KG1 (cell line): ENCODE results near the gene CECR2.

Source experiments
- DNase-seq: peaks from one replicate; lab custom pipeline; 2025; lab: John Stamatoyannopoulos, UW

CECR2 gene

DNA sequence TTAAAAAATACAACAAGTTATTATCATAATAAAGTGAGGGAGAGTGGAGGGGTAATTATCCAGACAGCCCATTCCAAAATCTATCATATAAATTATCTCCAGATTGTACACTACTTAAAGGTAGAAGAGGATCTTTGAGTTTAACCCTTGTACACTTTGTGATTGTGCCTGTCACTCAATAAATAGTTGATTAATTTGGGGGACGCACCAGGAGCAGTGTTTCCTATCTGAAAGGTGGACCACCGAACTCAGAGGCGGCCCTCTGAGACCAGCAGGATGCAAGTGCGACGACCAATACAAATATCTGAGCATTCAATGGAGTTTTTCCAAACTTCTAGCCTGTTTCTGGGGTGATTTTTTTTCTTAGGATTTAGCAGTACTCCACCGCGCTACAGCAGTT, 1.1 kb upstream of the CECR2 start:
- no peak for DNase-seq

DNA sequence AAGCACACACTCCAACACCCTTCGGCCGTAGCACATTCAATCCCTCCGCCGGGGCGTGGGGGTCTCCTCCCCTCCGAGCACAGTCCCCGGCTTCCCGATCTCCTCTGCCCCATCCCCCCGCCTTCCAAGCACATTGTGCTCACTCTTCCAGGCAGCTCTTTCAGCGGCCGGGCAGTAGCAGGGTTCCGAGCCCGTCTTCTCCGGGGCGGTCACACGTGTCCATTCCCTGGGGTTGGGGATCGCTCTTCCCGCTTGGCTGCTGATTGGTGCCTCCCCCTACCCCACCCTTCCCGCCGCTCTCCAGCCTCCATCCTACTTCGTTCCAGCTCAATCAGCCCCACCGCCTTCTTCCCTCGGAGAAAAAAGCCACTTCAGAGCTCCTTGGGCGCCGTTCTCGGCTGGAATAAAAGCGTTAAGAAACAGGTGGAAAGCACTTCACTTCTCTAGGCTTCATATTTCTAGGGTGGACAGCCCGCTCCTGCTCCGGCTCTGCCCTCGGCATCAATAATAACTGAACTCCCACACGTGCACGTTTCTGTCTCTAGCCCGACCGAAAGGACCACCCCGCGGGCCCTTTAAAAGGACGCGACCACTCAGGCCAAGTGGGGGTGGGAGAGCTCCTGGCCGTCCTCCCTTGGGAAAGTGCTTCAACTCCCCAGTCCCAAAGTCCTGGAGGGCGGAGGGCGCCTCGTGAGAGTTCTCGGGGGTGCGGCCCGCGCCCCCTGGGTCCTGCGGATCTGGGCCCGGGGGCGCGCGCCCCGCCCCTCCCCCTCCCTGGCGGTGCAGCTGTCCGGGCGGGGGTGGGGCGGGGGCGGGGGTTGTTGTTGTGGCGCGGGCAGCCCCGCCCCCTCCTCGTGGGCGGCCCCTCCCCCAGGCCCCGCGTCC, 464 bp upstream of the CECR2 start:
- DNase-seq = no peak

DNA sequence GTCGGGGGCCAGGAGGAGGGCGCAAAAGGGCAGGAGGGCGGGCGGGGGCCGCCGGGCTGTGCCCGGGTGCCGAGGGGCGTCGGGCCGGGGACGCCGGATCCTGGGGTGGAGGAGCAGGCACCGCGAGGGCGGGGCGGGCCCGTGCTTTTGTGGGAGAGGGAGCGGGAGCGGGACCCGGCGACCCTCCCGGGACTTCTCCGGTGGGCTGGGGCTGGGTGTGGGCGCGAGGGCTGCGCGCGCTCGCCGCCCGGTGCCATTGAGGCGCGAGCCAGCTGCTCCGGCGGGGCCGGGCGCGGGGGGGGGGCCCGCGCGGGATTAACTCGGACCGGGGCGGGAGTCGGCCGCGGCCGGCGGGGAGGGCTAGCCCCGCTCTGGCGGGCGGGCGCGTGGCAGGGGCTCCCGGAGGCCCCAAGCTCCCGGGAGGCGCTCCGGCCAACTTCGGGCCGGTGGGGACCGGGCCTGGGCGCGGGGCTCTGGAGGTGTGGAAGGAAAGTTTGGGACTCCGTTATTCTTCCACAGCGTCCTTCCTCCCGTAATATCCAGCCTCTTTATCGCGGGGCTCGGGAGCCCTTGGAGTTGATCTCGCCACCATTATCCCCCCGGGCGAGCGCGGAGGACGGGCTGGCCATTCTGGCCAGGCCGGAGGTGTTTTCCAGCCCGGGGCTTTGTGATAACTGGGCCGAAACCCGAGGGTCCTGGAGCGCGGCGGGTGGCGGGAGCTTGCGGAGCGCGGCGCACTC, 936 bp downstream of the CECR2 start:
- DNase-seq = no peak

- DNase-seq = no peak
These were observed 1.6 kb downstream of the CECR2 start for GRCh38 chr22:17370766-17371432.

DNA sequence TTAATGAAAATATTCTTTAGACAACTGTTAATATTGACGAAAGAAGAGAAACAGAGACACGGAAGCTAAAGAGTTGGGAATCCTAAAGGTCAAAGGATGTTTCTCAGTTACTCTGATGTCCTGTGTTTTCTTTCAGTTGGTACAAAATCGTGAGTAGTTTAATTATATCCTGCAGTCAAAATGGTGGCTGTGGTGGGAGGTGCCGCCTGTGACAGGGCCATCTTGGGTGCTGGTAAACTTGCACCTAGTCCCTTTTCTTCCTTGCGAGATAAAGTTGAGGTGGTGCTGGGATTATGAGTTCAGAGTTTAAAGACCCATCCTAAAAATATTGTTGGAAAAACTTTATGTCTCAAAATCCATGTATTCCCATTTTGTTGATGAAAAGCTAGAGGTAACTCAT, 2.2 kb downstream of the CECR2 start:
- no peak for DNase-seq

DNA sequence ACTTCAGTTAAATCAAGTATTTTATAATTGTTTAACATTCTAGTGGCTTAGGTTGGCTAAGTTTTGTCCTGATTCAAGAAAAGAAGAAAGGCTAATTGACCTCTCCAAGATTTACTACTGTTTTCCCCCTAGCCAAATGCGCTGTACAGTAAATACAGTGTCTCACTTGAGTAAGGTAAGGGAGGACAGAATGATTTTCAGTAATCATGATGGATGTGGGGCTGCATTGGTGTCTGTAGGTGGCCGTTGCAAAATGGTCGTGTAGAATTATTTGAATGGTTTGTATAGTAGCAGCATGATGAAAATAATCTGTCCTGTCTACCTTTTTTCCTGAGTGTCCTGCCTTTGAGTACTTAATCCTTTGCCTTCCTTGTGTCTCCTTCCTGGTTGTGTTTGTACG, 4.6 kb downstream of the CECR2 start:
- no peak for DNase-seq

- no peak for DNase-seq
These were observed 6.8 kb downstream of the CECR2 start for GRCh38 chr22:17375914-17376614.

GRCh38 chr22:17376950-17377349, 7.7 kb downstream of the CECR2 start:
- no peak for DNase-seq

DNA sequence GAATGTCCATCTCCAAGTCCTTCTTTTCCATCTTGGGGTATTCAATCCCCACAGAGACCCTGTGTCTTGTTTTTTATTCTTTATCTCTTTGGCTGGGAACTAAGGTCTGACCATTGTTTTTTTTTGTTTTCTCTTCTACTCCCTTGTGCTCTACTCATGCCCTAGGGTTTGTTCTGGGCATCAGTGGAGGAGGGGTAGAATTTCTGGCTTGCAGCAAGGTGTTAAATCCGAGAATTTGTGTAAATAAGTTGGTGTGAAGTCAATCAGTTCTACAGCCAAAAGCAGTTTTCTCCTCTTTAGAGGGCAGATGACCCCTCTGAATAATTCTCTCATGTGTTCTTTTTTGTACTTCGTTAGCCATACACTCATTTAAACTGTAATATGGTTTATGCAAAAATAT, 10.7 kb downstream of the CECR2 start:
- no peak for DNase-seq

GRCh38 chr22:17380359-17381087, 11.3 kb downstream of the CECR2 start:
- DNase-seq = no peak

DNA sequence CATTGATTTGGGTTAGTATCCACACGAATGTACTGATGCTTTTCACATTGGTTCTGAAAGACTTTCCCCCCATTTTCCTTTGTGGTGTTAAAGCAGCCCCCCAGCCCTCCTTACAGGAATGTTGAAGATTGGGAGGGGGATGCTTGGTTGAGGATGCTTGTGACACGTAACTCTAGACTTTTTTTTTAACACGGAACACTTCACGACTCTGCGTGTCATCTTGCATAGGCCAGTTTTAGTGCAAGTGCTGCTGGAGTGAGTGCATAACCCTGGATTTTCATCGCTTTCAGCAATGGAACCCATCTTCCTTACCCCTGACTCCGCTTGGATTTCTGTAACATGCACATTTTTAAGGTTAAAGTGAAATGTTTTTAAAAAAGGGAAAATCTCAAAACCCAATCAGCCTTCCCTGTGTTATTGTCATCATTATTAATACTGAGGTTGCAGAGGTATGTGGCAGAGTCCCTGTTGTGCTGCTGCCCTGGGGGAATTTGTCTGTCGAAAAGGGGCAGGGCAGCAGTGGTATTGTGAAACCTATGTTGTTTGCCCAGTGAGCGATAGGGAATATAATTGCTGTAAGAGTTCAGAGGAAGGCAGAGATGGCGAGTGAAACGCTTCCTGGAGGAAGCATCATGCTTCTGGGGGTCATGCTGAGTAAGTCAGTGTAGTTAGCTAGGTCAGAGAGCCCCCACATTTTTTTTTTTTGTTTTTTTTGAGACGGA, 12.1 kb downstream of the CECR2 start:
- no peak for DNase-seq

DNA sequence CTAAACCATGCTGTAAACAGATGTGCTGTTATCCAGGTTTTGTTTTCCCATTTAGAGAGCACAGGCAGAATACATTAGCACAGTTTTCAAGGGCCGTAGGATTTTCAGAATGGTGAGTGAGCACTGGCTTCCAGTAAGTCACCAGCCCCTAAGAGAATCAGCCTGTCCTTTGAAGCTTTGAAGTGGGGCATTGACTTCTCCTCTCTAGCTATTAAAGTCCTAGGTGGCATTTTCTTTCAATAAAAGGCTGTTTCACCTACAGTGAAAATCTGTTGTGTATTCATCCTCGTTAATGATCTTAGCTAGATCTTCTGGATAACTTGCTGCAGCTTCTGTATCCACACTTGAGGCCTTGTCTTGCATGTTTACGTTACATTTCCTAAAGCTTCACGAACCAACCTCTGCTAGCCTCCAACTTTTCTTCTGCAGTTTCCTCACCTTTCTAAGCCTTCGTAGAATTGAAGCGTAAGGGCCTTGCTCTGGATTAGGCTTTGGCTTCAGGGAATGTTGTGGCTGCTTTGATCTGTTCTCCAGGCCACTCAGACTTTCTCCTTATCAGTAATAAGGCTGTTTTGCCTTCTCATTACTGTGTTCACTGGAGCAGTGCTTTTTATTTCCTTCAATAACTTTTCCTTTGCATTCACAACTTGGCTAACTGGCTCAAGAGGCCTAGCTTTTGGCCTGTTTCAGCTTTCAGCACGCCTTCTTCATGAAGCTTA, 15.5 kb downstream of the CECR2 start:
- DNase-seq = no peak

DNA sequence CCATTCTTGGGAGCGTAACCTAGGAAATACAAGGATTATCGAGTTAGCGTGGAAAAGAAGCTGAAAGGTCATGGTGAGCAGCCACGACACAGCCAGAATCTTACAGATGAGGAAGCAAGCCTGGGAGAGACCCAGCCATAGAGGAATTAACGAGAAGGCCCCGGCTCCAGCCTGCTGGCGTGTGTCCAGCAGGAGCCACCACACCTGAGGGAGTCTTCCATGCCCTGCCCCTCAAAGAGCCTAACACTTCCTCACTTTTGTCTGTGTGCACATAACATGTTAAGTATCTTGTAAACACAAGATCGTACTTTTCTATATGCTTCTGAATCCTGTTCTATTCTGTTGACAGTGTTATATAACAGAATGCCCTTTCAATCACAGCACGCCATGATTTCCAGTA, 18.1 kb downstream of the CECR2 start:
- DNase-seq = no peak

GRCh38 chr22:17388235-17388634, 19.0 kb downstream of the CECR2 start:
- no peak for DNase-seq

DNA sequence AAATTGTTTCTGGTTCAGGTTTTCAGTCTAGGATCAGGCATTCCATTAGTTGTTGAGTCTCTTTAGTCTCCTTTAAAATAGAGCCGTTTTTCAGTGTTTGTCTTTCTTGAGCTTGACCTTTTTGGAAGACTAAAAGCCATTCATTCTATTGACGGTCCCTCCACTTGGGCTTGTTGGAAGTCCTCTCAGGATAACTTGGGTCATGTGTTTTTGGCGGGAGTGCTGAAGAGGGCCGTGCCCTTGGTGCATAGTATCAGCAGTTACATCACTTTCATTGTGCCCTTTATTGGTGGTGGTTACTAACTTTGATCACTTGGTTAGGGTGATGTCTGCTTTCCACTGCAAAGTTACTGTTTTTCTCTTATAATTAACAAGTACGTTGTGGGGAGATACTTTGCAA, 20.8 kb downstream of the CECR2 start:
- DNase-seq = no peak

- DNase-seq = no peak
These were observed 27.3 kb downstream of the CECR2 start for GRCh38 chr22:17396516-17396915.

DNA sequence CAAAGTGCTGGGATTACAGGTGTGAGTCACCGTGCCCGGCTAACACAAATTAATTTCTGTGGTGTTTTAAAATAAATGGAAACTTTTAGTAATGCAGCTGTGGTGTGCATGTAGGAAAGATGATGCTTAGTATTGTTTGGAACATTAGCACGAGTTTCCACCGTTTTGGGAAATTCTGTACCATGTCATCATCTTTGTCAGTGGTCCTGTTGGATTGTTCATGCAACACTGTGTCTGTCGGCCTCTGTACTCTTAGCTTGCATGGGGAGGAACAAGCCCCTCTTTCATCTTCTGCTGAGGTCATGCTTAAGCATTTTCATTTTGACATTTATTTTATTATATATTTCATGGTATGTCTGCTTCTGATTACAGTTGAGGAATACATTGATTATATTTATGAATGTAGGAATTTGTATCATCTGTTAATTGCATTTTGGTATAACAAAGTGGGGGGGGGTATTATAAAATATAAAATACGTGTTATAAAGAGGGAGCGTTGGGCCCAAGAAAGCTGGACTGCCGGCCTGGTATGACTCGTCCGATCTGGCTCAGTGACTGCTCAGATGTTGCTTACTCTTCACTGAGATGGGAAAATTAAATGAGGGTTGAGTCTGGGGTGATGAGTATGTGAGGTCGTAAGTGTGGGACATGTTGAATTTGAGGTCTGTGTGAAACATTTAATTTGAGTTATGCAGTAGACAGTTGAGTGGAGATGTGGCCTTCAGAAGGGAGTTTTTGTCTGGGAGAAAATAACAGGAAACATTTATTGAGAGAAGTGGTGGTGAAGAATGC, 28.7 kb downstream of the CECR2 start:
- DNase-seq = no peak

DNA sequence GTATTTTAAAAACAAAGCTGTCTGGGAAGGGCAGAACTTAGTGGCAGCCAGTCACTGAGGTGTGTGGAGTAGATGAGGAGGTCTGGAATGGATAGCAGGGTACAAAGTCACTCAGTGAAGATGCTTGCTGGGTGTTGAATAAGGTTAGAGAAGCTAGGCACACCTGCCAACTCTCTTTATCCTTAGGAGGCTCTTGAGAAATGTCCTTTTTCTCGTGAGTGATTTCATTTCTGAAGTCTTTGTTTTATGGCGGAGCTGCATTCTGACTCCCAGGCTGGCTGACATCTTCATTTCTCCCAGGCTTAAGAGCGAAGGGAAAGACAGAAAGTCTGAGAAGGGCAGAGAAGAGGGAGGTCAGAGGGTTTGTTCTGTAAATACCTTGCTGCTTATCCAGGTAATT, 31.0 kb downstream of the CECR2 start:
- no peak for DNase-seq

DNA sequence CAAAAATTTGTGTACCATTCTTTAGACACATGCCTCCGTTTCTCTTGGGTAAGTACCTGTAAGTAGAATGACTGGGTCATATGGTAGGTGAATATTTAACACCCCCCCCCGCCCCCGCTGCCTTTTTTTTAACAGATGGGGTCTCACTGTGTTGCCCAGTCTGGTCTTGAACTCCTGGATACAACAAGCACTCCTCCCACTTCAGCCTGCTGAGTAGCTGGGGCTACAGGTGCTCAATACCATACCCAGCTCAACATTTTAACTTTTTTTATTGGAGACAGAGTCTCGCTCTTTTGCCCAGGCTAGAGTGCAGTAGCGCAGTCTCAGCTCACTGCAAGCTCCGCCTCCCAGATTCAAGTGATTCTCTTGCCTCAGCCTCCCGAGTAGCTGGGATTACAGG, 32.5 kb downstream of the CECR2 start:
- DNase-seq = no peak
